Dedifferentiated amniotic fluid mesenchymal stem cell (primary cell): ENCODE data around the gene SMOC2.
"Not testable (repeated sequence)": the region's sequence is repeated elsewhere in the genome, so short reads cannot be mapped to it uniquely, and the experiment has no call there.

Experiments used
- DNase-seq: peaks from one replicate; pipeline ENCODE4 v3.0.0-alpha.2; 2016; ENCODE audit errors: extremely low spot score

SMOC2 gene

GRCh38 chr6:168538188-168538891, 97.4 kb downstream of the SMOC2 start:
- not testable (repeated sequence) for DNase-seq

DNA sequence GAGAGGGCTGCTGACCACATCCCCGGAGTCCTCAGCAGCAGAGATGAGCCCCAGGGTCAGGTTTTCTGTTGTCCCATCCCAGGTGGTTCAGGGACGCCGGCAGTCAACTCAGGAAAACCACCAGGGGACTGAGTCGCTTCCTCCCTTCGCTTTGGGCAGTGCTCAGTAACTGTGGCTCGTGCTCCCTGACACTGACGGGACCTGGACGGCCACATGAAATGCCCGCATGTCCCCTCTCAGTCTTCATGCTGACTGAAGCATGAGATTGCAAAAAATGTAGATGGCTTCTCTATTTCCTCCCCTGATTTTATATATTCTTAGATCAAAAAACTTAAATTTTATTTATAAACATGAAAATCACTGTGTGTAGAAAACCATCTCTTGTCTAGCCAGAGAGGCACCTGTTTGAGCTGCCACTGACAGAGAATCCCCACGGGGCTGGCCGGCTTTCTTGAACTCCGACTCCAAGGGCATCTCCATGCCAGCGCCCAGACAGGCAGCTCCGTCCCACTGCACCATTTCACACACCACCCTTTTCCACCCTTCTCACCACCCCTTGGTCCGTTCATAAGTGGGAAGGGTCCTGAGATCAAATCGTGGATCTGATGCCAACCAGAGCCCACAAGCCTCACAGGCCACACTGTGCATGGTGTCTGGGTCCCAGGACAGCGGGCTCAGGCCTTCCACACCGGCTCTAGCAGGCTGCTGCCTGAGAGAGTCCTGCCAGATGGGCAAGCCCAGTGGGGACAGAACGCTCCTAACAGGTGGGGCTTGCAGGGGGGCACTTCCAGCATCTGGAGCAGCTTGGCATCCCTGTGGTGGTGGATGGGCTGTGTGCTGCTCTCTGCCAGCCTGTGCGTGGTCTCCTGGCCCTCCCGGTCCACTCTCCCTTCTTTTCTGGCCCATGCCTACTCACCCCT, 98.2 kb downstream of the SMOC2 start:
- no peak for DNase-seq

GRCh38 chr6:168540713-168541291, 99.8 kb downstream of the SMOC2 start:
- no peak for DNase-seq

GRCh38 chr6:168541307-168541706, 100.3 kb downstream of the SMOC2 start:
- no peak for DNase-seq

DNA sequence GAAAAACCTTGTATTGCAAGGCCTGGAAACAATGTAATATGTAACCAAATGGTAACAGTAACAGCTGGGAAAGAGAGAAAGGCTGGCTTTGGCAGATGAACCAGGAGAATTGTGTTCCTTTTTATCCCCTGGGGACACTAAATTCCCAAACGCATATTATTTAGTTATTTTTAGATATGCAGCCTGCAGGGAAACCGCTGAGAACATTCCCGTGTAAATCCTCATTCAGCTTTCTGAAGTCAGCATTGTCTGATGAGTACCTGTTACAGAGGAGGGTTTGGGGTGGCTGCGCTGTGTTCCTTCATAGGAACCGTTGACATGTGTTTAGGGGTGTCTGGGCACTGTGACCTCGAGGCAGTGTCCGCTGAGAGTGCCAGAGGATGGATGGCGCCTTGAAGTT, 101.3 kb downstream of the SMOC2 start:
- no peak for DNase-seq

- DNase-seq: no peak
These were observed 104.4 kb downstream of the SMOC2 start for GRCh38 chr6:168545428-168545827.

- no peak for DNase-seq
These were observed 105.2 kb downstream of the SMOC2 start for GRCh38 chr6:168546151-168546550.

- no peak for DNase-seq
These were observed 105.7 kb downstream of the SMOC2 start for GRCh38 chr6:168546730-168547129.

DNA sequence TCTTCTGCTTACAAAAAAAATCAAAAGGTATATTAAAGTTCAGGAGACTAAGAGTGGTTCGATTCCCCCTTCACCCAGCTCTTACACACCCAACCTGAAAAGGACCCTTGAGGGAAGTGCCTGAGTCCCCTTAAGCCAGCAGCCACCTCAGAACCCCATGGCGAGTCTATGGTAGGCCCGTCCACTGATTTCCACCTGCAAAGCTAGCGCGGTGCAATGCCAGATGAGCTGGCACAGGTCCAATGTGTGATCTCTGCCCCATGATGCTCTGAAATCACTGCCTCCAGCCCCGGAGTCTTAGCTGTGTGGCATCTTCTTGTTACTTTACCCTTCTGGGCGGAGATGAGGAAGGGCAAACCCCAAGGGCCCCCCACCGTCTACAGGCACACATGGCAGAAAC, 109.3 kb downstream of the SMOC2 start:
- no peak for DNase-seq

- DNase-seq: no peak
These were observed 113.5 kb downstream of the SMOC2 start for GRCh38 chr6:168554472-168554871.

GRCh38 chr6:168554898-168555617, 114.1 kb downstream of the SMOC2 start:
- DNase-seq: no peak

GRCh38 chr6:168555618-168556273, 114.8 kb downstream of the SMOC2 start:
- DNase-seq: no peak

- DNase-seq: no peak
These were observed 116.5 kb downstream of the SMOC2 start for GRCh38 chr6:168557512-168557911.

DNA sequence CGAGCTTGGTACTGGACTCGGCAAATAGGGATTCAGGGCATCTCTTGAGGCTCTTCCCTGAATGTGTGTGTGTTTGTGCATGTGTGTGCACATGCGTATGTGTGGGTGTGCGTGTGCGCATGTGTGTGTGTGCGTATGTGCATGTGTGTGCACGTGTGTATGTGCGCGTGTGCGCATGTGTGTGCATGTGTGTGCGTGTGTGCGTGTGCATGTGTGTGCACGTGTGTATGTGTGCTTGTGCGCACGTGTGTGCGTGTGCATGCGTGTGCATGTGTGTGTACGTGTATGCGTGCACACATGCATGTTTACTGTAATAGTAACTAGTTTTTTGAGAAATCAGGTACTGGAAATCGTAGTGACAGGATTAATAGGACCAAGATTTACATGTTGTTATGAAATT, 117.7 kb downstream of the SMOC2 start:
- DNase-seq: no peak

- no peak for DNase-seq
These were observed 118.7 kb downstream of the SMOC2 start for GRCh38 chr6:168559574-168560098.

GRCh38 chr6:168560126-168560525, 119.1 kb downstream of the SMOC2 start:
- DNase-seq: no peak

- no peak for DNase-seq
These were observed 121.7 kb downstream of the SMOC2 start for GRCh38 chr6:168562576-168563151.

DNA sequence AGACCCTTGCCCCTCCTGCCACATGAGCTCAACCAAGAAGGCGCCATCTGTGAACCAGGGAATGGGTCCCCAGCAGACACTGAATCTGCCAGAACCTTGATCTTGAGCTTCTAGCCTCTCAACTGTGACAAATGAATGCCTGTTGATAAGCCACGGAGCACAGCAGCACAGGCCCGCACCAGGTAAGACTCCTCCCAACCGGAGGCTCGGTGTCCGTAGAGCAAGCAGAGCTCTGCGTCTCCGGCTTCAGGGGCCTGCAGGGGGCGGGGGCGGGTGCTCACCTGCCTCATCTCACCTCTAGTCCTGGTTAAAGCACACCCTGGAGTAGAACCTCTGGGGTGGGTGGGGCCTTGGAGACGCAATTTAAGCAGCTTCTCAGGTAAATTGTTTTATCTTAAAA, 122.7 kb downstream of the SMOC2 start:
- DNase-seq: no peak

DNA sequence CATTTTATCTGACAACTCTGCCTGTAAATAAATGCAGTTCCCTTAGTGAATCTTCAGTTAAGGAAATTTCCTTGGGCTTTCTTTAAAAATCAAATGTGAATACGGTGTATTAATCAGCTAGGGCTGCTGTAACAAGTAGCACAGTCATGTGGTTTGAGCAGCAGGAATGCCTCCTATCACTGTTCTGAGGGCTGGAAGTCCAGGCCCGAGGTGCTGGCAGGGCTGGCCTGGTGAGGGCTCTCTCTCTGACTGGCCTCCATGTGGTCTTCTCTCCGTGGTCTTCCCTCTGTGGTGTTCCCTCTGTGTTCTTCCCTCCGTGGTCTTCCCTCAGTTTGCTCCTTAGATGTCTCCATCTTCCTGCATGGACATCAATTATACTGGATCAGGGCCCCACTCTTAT, 124.1 kb downstream of the SMOC2 start:
- no peak for DNase-seq

DNA sequence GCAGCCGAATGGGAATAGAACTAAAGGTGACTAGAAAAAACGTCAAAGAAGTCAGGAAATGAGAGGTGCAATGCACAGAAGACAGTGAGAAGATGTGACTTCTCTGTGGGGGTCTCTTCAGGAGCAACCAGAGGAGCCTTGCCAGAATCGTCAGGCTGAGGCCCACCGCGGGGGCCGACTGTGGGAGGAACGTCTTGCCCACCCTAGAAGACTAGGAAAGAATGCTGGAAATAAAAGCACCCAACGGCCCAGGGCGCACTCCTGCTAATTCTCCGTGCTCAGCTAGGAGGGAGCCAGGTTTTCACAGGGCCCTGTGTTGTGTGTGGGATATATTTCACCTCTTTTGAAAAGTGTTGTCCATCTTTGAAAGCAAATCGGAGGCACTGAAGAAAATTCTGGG, 129.2 kb downstream of the SMOC2 start:
- no peak for DNase-seq

GRCh38 chr6:168571268-168571667, 130.3 kb downstream of the SMOC2 start:
- DNase-seq: no peak
